NCI-H748 (cell line): ENCODE results near the gene SLC50A1.
A peak's percentile ranks its signal among the peaks of the same experiment; 100 is the strongest.
"Not testable (repeated sequence)": the region's sequence is repeated elsewhere in the genome, so short reads cannot be mapped to it uniquely, and the experiment has no call there.

ENCODE experiments used
- DNase-seq: peaks from one replicate; lab custom pipeline; 2025; ENCODE audit not compliant: unreplicated experiment; lab: John Stamatoyannopoulos, UW

SLC50A1 gene

DNA sequence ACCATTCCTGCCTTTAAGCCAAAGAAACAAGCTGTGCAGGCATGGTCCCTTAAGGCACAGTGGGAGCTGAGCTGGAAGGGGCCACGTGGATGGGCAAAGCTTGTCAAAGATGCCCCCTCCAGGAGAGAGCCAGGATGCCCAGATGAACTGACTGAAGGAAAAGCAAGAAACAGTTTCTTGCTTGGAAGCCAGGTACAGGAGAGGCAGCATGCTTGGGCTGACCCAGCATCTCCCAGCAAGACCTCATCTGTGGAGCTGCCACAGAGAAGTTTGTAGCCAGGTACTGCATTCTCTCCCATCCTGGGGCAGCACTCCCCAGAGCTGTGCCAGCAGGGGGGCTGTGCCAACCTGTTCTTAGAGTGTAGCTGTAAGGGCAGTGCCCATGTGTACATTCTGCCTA, 1.3 kb upstream of the SLC50A1 start:
- no peak for DNase-seq

DNA sequence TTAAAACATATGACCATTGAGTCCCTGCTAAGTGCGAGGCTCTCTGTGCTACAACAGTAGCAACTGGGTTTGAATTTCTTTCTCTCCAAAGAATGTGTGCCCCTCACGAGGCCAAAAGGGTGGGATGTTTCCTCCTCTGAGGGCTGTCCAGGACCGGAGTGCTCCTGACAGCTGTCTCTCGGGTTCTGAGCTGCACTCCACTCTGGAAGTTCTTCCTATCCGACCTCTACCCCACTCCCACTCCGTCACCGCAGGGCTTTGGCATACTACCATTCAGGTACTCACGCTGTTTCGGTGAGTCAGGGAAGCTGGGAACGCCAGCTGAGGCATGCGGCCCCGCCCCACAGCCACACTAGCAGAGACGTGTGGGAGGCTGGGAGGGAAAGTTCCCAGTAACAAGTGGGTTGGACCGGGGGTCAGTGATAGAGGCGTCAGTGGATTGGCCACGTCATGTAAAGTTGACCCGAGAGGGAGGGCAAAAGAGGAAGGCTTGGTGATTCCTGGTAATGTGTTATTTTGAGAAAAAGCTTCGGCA, 705 bp upstream of the SLC50A1 start:
- peak; percentile 81 for DNase-seq

DNA sequence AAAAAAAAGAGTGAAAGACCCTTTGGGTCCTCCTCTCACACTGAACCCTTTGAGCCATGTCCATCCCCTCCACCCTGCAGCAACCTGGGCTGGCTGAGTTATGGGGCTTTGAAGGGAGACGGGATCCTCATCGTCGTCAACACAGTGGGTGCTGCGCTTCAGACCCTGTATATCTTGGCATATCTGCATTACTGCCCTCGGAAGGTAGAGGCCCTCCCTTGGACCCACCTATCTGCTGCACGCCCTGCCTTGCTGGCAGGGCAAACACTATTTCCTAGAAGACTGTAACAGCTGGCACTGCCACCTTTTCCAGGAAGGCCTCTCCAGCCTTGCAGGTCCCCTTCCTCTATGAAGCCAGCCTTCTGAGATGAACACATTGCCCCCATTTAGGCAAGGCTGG, 1.1 kb downstream of the SLC50A1 start:
- DNase-seq, result peak; percentile 28

DNA sequence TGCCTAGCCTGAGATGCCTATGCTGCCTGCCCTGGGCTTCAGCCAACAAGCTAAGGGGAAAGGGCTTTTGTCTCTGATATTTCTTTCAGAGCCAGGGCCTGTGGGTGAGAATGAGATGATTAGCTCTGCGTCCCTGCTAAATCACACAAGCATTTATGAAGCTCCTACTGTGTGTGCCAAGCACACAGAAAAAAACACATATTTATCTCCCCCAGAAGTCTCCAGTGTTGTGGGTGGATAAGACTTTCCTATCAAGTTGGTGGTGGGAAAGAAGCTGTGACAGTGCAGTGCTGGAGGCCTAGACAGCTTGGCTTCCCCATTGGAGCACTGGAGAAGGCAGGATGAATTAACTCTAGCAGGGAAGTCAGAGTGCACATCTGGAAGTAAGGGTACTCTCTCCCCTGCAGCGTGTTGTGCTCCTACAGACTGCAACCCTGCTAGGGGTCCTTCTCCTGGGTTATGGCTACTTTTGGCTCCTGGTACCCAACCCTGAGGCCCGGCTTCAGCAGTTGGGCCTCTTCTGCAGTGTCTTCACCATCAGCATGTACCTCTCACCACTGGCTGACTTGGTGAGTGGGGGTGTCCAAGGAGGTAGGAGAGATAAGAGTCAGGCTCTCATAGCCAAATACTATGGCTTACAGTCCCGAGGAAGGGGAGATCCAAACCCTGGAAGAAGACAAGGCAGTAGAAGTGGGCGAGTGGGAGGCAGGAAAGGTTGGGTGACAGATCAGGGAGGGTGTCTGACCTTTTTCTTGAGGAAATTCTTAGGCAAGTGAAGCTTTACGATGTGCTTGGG, 1.7 kb downstream of the SLC50A1 start:
- DNase-seq, result no peak

DNA sequence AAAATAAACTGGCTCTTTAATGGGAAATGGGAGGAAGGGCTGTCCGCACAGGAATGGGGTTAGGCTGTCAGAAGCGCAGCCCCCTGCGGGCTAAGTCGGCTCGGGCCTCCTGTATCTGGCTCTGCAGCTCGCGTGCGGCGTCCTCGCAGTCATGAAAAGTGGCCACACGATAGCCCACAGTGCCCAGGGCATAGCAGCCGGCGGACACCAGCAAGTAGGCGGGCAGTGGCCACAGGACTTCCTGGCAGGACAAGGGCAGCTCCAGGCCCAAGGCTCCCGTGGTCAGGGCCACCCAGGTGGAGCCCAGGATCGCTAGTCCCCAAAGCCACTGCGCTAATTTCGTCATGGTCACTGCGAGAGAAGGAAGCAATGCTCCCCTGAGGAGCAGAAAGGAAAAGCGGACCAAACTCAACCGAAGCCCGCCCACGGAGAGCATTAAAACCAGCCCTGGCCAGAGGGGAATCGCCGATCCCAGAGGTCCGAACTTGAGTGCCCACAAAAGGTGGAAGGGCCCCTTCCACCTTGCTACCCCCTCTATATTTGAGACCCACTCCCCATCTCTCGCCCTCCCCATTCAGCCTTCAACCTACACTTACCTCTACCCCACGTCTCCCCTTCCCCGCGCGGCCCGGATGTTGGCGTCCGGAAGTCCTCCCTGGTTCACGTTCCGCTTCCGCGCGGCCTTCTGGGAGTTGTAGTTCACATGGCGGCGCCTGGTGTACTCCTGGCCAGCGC, 4.4 kb downstream of the SLC50A1 start, which contains the start of gene DPM3:
DPM3 (minus strand) TSS at position 637 of the 735 bp plus-strand sequence; CDS start at position 346, 291 bp downstream.
- peak; percentile 88 for DNase-seq

DNA sequence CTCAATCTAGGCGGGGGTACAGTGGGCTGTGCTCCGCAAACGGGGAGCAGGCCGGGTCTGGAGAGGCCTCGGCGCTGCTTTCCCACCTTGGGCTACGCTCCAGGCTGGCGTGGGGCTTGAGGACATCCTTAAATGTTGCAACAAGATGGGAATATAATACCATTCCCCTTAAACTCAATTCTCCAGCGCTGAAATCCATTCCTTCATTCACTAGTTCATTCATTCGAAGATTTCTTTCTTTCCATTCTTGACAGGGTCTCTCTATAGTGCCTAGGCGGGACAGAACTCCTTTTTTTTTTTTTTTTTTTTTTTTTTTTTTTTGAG, 4.9 kb downstream of the SLC50A1 start:
- no peak for DNase-seq

DNA sequence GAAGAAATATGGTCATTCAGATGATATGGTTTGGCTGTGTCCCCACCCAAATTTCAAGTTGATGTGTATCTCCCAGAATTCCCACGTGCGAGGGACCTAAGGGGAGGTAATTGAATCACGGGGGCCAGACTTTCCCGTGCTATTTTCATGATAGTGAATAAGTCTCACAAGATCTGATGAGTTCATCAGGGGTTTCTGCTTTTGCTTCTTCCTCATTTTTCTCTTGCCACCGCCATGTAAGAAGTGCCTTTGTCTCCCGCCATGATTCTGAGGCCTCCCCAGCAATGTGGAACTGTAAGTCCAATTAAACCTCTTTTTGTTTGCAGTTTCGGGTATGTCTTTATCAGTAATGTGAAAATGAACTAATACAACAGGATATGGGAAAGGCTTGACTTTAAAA, 6.1 kb downstream of the SLC50A1 start:
- no peak for DNase-seq

DNA sequence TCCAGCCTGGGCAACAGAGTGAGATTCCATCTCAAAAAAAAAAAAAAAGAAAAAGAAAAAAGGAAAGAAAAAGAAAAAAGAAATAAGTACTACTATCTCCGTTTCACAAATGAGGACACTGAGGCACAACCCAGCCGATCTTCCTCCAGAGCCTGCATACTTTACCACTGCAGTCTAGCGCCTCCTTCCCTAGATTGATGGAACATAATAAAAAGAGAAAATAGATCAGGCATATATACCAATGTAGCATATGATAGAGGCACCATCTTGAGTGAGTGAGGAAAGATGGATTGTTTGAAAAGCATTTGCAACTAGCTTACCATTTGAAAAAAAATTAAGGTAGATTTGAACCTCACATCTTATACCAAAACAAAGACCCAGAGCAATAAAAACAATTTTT, 9.8 kb downstream of the SLC50A1 start:
- DNase-seq, result no peak

DNA sequence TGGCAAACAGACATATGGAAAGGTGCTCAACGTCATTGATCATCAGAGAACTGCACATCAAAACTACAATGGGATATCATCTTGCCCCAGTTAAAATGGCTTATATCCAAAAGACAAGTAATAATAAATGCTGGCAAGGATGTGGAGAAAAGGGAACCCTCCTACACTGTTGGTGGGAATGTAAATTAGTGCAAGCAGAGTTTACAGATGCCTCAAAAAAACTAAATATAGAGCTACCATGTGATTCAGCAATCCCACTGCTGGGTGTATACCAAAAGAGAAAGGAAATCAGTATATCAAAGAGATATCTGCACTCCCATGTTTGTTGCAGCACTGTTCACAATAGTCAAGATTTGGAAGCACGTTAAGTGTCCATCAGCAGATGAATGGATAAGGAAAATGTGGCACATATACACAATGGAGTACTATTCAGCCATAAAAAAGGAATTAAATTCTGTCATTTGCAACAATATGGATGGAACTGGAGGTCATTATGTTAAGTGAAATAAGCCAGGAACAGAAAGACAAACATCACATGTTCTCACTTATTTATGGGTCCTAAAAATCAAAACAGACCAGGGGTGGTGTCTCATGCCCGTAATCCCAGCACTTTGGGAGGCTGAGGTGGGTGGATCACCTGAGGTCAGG, 20.5 kb downstream of the SLC50A1 start:
- not testable (repeated sequence) for DNase-seq

DNA sequence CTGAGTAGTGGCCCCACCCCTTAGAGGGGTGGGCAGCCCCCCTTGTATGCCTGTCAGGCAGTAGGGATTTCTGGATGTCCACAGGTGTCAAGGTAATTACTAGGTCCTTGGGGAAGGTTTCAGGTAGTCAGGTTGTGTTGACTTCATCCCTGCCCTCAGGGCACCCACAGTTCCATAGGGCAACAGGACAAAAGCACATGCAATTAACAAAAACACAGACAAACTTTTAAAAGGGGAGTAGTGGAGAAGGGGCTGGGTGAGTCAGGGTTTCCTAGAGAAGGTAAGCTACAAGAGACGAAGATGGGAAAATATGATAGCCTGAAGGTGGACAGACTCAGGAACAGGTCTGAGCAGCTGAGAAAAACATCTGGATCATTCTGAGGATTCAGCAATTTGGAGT, 23.3 kb downstream of the SLC50A1 start:
- no peak for DNase-seq

DNA sequence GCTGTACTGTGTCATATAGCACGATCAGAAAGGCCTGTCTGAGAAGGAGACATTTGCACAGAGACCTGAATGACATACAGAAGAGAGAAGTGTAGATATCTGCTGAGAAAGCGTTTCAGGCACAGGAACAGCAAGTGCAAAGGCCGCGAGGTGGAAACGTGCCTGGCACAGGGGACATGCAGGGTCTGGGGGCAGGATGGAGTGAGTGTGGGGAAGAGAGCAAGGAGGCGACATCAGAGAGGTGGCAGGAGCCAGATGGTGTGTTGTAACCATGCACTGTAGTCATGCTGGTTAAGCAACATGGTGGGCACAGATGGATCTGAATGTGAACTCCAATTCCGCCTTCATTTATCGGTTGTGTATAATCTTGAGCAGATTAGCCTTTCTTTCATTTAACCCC, 24.5 kb downstream of the SLC50A1 start:
- DNase-seq, result no peak

DNA sequence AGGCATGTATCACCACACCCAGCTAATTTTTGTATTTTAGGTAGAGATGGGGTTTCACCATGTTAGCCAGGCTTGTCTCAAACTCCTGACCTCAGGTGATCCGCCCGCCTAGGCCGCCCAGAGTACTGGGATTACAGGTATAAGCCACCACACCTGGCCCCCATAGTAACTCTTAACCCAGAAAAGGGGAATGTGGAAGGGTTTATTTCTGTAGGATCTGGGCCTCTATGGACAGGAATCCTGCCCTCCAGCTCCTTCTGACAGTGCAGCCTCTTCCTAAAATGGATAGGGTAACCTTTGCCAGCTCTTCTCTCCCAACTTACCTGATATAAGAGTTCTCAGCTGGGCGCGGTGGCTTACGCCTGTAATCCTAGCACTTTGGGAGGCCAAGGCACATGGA, 27.0 kb downstream of the SLC50A1 start:
- DNase-seq, result not testable (repeated sequence)

DNA sequence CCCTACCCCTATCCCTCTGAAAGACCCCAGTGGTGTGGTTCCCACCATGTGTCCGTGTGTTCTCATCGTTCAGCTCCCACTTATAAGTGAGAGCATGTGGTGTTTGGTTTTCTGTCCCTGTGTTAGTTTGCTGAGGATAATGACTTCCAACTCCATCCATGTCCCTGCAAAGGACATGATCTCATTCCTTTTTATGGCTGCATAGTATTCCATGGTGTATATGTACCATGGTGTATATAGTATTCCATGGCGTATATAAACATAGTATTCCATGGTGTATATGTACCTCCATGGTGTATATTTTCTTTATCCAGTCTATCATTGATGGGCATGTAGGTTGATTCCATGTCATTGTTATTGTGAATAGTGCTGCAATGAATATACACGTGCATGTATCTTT, 28.1 kb downstream of the SLC50A1 start:
- not testable (repeated sequence) for DNase-seq

DNA sequence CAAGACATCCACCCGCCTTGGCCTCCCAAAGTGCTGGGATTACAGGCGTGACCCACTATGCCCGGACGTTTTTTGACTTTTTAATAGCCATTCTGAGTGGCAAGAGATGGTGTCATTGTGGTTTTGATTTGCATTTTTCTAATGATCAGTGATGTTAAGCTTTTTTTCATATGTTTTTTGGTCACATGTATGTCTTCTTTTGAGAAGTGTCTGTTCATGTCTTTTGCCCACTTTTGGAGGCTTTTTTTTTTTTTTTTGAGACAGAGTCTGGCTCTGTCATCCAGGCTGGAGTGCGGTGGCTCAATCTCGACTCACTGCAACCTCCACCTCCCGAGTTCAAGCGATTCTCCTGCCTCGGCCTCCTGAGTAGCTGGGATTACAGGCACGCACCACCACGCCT, 29.0 kb downstream of the SLC50A1 start:
- DNase-seq, result not testable (repeated sequence)

DNA sequence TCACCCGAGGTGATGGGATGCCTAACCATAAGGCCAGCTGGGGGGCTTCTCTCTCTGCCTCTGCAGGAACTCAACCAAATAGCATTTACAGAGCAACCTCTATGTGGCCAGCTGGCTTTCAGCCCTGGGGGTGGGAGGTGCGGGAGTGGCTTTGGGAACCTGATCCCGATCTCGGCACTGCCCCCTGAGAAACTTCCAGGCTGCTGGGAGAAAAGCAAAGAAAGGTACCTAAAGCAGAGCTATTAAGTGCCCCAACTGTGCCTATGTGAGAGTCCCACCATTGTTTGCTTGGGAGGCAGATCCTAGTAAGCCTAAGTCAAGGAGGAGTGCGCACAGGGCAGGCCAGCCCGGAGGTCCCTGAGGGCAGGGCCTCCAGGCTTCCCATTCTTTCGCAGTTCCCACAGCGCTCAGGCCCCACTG, 30.4 kb downstream of the SLC50A1 start:
- DNase-seq, result no peak

DNA sequence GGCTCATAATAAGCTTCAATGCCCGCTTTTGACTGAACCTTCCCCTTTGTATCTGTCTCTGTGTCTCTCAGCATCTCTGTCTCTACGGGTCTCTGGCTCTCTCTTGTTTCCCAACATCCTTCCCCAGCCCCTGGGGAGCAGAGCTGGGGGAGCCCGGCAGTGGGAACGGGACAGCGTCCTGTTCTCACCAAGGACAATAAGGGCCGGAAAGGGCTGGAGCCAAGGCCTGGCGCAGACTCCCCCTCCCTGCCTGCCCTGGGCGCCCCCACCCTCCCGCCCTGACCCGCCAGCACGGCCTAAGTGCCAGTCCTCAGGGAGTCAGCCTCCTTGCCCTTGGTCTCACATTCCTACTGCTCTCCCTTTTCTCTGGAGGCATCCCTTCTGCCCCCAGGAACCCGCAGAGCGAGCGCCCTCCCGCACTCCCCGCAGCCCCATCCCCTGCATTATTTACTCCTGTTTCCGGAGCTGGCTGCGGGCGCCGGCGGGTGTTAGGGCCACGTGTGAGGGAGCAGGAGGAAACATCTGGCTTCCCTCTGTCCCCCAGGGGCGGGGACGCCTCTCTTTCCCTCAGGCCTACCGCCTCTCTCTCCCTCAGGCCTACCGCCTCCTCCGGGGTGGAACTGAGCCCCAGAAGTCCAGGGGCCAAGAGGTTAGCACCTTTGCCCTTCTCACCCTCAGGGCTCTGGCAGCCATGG, 31.0 kb downstream of the SLC50A1 start:
- DNase-seq, result no peak

DNA sequence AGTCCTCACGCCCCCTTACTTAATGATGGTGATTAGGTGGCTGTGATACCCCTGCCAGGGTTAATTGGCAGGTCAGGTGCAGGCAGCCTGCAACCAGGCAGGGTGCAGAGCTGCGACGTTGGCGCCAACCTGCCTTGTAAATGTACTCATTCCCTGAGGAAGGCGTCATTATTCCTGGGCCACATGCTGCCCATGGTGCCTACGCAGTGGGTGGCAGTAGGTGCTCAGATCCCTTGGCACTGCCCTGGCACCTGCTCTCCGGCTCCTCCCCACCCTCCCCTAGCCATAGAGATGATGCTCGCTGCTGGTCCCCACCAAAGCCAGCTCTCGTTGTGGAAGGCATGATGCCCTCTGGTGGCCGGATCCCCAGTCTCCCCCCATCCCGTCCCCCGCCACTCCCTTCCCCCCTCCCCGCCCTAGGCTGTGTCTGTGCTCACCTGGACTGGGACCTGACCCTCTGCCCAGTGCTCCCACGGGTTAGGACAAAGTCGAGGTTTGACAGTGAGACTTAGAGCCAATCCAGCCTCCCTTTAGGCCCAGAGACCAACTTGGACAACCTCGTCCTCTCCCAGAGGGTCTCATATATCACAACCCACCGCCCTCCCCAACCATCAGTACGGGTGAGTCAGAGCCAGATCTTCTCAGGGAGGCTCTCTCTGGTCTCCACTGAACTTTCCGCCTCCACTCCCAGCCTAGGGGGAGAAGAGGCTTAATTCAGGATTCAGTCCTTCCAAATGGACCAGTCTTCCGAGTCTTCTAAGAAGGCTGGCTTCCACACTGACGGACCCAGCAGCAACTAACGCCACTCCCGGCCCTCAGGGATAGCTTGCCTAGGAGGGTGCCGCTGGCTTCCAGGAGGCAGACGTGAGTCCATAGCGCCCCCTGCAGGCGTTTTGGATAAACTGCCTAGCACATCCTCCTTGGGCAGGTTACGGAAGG, 31.8 kb downstream of the SLC50A1 start:
- DNase-seq, result peak; percentile 92

DNA sequence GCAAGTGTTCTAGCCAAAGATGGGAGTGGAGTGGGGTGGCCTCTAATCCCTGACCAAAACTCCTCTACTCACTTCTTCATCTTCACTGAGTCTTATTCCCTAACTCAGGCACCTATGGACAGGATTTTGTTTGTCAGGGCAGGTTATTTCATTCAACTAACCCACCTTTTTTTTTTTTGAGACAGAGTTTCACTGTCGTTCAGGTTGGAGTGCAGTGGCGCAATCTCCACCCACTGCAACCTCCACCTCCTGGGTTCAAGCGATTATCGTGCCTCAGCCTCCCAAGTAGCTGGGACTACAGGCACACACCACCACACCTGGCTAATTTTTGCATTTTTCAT, 32.4 kb downstream of the SLC50A1 start:
- DNase-seq, result not testable (repeated sequence)

DNA sequence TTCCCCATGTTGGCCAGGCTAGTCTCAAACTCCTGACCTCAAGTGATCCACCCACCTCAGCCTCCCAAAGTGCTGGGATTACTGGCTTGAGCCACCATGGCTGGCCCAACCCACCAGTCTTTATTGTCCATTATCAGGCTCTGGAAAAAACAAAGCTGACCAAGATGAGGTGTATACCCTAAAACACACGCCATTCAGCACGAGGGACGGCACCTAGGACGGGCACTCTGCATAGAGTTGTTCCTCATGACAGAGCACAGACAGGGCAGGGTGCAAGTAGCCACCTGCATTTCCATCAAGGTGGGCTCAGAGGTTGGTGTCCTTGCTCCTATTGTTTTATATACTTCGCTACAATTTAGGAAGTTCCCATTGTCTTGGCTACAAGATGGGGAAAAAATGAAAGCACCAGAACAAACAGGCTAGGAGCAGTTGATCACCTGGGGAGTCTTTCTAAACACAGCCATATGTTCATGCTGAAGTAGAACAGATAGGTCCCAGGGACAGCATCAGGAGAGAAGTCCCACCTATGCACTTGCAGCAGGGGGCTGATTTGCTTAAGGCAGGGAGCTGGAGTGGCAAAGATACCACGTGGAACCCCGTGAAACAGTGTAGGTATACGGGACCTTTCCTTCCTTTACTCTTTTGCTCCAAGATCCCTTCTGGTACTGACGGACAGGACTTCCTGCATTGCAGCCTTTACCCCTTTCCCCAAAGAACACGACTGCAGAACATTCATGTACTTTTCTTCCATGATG, 33.0 kb downstream of the SLC50A1 start:
- no peak for DNase-seq
